HG02943 (cell line): ENCODE measurements around the gene MAP3K5.

Experiments used
- ATAC-seq: cut with Tn5 transposase; IDR thresholded peaks from one replicate; pipeline ENCODE4 v1.9.1; 2021; ENCODE audit warnings: mild to moderate bottlenecking, low read depth, moderate library complexity; ENCODE audit not compliant: unreplicated experiment

MAP3K5 gene

GRCh38 chr6:136750696-136751521, 41.4 kb downstream of the MAP3K5 start:
- no peak for ATAC-seq

DNA sequence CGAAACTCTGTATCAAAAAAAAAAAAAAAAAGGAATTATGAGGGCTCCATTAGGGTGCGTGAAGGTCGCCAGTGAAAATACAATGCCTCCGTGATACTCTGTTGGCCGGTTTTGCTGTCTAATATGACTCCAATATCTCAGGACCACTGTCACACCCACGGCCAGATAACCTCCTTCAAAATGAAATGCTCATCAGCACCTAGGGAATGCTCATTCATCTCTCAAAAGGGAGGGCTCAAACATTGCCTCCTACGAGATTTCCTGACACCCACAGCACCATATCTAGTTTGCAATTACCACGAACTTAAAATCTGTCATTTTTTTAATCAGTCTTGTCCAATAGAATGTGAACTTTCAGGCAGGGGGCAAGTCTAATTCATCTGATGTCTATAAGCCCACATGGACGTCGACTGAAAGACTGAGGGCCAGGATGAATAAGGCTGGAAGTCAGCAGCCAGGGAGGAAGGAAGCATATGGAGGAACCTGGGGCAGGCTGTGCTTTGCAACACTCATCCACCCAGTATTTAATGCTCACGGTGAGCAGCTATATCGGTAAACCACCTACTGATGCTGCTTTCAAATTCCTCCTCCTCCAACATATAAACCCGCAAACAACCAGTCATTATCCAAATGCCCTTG, 42.8 kb downstream of the MAP3K5 start:
- ATAC-seq: no peak

- no peak for ATAC-seq
Measured at GRCh38 chr6:136747507-136747906, 44.8 kb downstream of the MAP3K5 start.

DNA sequence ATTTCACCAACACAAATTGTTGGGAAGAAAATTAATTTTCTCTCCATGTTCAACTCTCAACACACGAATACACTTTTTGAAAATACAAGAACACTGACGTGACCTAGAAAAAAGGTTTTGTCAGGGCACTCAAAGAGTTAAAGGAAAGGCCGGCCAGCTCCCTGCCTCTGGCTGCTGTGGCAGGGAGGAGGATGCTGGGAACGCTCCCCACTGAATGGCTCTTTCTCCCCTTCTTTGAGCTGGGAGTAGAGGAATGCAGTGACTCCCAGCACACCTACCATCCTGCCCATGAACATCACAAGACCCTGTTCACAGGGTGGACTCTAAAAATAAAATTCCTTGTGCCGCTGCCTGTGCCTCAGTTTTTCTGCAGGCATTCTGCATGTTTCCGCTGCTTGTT, 47.0 kb downstream of the MAP3K5 start:
- no peak for ATAC-seq

DNA sequence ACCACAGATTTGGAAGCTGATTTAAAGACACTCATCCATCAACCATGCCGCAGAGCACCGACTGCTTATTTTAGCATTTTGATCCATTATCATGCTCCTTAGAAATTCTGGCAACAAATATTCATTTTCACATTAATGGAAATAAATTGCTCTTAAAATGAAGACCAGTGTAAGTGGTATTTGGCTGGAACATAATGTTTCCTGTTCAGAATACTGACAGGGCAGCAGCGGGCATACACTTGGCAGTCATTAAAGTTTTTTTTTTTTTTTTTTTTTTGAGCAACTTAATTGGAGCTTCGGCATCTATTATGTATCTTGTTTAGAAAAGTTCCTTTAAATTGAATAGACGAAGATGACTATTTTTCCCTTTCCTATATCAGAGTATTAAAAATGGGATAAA, 47.4 kb downstream of the MAP3K5 start:
- no peak for ATAC-seq

DNA sequence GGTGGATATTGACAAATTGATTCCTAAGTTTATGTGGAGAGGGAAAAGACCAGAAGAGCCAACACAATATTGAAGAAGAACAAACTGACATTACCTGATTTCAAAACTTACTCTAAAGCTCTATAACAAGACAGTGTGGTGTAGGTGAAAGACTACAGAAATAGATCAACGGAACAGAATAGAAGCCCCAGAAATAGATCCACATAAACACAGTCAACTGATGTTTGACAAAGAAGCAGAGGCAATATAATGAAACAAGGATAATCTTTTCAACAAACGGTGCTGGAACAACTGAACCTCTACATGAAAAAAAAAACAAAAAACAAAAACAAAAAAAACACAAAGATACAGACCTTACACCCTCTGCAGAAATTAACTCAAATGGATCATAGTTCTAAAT, 50.2 kb downstream of the MAP3K5 start:
- no peak for ATAC-seq

- ATAC-seq: no peak
Measured at GRCh38 chr6:136740050-136740974, 52.0 kb downstream of the MAP3K5 start.

GRCh38 chr6:136739501-136739900, 52.8 kb downstream of the MAP3K5 start:
- no peak for ATAC-seq

GRCh38 chr6:136739071-136739470, 53.2 kb downstream of the MAP3K5 start:
- ATAC-seq: no peak

GRCh38 chr6:136738692-136739057, 53.6 kb downstream of the MAP3K5 start:
- ATAC-seq: no peak

- ATAC-seq: no peak
Measured at GRCh38 chr6:136737871-136738691, 54.2 kb downstream of the MAP3K5 start.

- no peak for ATAC-seq
Measured at GRCh38 chr6:136737374-136737844, 54.9 kb downstream of the MAP3K5 start.

- ATAC-seq: no peak
Measured at GRCh38 chr6:136736281-136736960, 55.9 kb downstream of the MAP3K5 start.

- no peak for ATAC-seq
Measured at GRCh38 chr6:136734977-136735376, 57.3 kb downstream of the MAP3K5 start.

DNA sequence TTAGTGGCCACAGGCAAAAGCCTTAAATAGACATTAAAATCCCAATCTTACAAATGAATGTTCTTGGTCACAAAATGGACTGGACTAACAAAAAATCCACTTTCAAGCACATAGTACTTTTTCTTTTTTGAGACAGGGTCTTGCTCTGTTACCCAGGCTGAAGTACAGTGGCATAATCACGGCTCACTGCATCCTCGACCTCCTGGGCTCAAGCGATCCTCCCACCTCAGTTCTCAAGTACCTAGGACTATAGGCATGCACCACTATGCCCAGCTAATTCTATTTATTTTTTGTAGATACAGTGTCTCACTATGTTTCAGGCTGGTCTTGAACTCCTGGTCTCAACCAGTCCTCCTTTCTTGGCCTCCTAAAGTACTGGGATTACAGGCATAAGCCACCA, 59.4 kb downstream of the MAP3K5 start:
- ATAC-seq: no peak

DNA sequence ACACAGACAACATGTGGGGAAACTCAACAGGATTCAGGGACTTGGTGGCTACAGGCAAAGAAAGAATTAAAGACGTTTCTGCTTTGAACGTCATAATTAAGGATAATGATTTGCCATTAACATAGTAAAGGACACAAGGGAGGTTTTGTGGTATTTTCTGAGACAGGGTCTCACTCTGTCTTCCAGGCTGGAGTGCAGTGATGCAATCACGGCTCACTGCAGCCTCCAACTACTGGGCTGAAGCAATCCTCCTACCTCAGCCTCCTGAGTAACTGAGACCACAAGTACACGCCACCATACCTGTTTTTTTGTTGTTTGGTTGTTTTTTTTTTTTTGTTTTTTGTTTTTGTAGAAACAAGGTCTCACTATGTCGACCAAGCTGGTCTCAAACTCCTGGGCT, 62.4 kb downstream of the MAP3K5 start:
- ATAC-seq: no peak

DNA sequence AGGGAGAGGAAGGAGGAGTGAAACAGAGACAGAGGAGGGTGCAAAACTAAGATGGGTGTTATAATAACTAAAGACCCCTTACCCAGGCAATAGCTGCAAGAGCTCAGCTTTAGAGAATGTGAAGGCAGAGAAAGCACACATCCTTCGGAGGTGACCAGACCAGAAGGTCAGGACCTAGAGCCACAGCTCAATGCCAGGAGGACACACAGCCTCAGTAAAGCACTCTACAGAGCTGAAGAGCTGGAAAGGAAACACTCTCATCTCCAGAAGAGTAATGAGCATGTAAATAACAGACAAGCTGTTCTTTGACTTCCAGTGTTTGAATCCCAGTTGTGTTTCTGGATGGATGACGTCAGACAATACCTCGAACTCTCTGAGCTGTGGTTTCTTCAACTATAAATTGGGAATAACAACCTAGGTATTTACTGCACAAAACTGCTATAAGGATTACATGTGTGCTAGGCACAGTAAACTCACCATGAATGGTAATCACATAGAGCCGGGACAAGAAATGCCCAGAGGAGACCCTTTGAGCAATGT, 63.2 kb downstream of the MAP3K5 start:
- no peak for ATAC-seq

- ATAC-seq: no peak
Measured at GRCh38 chr6:136728033-136728939, 64.0 kb downstream of the MAP3K5 start.
